Raji (cell line): ENCODE data around the gene CSNK1E.

Experiments
- POLR2A ChIP-seq: IDR thresholded peaks from 2 replicates; pipeline ENCODE4 v1.6.1; 2011; ENCODE audit warnings: low read depth, low read length, control low read depth; ENCODE audit not compliant: insufficient read depth

CSNK1E gene

GRCh38 chr22:38250643-38251340, 66.4 kb downstream of the CSNK1E start:
- no peak for TF ChIP-seq POLR2A

- no peak for TF ChIP-seq POLR2A
These were observed 67.2 kb downstream of the CSNK1E start for GRCh38 chr22:38249803-38250642.

- TF ChIP-seq POLR2A, result no peak
These were observed 67.9 kb downstream of the CSNK1E start for GRCh38 chr22:38249301-38249700.

- no peak for TF ChIP-seq POLR2A
These were observed 69.0 kb downstream of the CSNK1E start for GRCh38 chr22:38248280-38248679.

GRCh38 chr22:38247713-38248112, 69.5 kb downstream of the CSNK1E start:
- TF ChIP-seq POLR2A, result no peak

GRCh38 chr22:38246692-38247091, 70.5 kb downstream of the CSNK1E start:
- TF ChIP-seq POLR2A, result no peak

GRCh38 chr22:38246046-38246658, 71.1 kb downstream of the CSNK1E start:
- TF ChIP-seq POLR2A, result no peak

GRCh38 chr22:38244106-38244505, 73.1 kb downstream of the CSNK1E start:
- no peak for TF ChIP-seq POLR2A

- no peak for TF ChIP-seq POLR2A
These were observed 74.0 kb downstream of the CSNK1E start for GRCh38 chr22:38243007-38243765.

- no peak for TF ChIP-seq POLR2A
These were observed 76.4 kb downstream of the CSNK1E start for GRCh38 chr22:38240734-38241252.
